Measurements from ENCODE around the gene KRTAP19-8.

Gene KRTAP19-8

DNA sequence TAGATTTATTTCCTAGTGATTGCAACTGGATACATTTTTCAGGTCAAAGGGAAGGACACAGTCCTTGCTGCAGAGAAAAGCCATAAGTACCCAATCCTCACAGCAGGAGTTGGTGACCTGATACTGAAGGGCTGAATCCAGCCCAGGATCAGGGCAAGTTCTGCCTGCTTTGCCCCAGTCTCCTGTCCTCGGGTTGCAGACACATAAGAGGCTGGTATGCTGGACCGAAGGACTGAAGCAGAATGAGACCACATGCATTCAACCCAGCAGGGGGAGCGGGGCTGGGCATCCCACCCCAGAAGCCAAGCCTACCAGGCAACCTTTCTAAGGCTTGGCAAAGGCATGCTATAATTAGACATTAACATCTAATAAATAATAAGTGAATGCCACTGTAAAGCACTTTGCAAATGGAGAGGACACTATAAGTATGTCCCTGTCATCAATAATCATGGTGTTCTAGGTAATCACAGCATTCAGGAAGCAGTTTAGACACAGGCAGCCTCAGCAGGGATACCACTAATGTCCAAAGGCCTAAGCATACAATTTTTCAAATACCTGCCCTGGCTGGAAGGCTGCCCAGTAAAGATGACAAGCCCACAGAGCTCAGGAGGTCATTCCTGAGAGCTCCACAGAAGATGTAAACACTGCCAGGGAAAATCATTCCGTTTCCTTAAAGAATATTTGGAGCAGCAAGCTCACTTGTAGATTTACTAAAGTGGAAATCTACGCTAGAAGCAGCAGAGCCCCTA lies 47.6 kb downstream of the KRTAP19-8 start:
- H3K9me3 ChIP-seq (ENCODE audit: control insufficient read depth, low read length) = no peaks in the 10 kb centered on the region
- no peak for DNase-seq
- no peaks in the 10 kb centered on the region for H3K79me1 ChIP-seq (replicated peaks; ENCODE audit: low read length, poor library complexity, severe bottlenecking)
- no peak overlapping the region for H3K18ac ChIP-seq (ENCODE audit: low read depth in 1 of 2, low read length in 2 of 2)
- H3K4ac ChIP-seq (ENCODE audit: low read depth in 1 of 2, low read length in 2 of 2) = no peak overlapping the region
- H2BK120ac ChIP-seq (ENCODE audit: low read depth, low read length) = no peak overlapping the region
- H3K36me3 ChIP-seq (ENCODE audit: control insufficient read depth in 1 of 2, insufficient read depth in 2 of 2, low read depth in 1 of 2, low read length in 2 of 2) = no peaks in the 10 kb centered on the region
- H3K27me3 ChIP-seq (ENCODE audit: control insufficient read depth in 1 of 2, insufficient read depth in 1 of 2, low read length in 2 of 2) = no peaks in the 10 kb centered on the region
- no peak overlapping the region for H4K91ac ChIP-seq (ENCODE audit: low read length)
- H3K27ac ChIP-seq (ENCODE audit: low read length, poor library complexity, severe bottlenecking) = no peak overlapping the region
- H2BK15ac ChIP-seq (ENCODE audit: low read depth, poor library complexity, severe bottlenecking) = no peak overlapping the region
- no peak overlapping the region for H2BK12ac ChIP-seq (ENCODE audit: low read length in 2 of 2)
- no peak overlapping the region for H2BK5ac ChIP-seq (ENCODE audit: low read depth, low read length, poor library complexity, severe bottlenecking)
- H3K4me3 ChIP-seq (ENCODE audit: insufficient read depth in 1 of 2, low read depth in 1 of 2, low read length in 2 of 2) = no peak overlapping the region
- no peak overlapping the region for H3K4me2 ChIP-seq (ENCODE audit: low read length, poor library complexity, severe bottlenecking)
- no peaks in the 10 kb centered on the region for H3K4me1 ChIP-seq (ENCODE audit: control insufficient read depth, insufficient read depth, low read depth, low read length)
- H2AK5ac ChIP-seq (ENCODE audit: low read length, severe bottlenecking) = no peak overlapping the region
- no peak overlapping the region for H2AFZ ChIP-seq (ENCODE audit: low read depth, low read length)
- no peak overlapping the region for H3K23ac ChIP-seq (ENCODE audit: low read length in 2 of 2)
- H3K9ac ChIP-seq (ENCODE audit: low read length) = no peak overlapping the region
- H4K8ac ChIP-seq (ENCODE audit: low read length) = no peak overlapping the region
- WGBS = 50% methylated on average over 3 of the region's 5 CpGs
- H3K14ac ChIP-seq (ENCODE audit: low read length in 2 of 2) = no peak overlapping the region

DNA sequence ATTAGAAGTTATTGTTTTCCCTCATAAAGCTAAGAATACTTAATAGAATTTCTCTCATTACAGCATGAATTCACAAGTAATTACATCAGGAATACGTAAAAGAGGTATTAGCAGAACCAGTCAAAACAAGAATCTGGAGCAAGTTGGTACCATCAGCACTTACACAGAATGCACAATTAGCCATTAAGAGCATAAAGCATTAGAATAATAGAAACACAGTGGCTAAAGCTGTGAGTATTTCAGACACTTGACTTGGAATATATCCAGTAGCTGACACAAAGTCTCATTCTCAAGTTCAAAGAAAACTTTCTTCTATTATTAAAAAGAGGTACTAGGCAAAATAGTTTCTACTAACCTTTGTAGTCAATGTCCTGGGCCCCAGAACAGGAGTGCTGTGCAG lies 49.6 kb downstream of the KRTAP19-8 start:
- H3K4ac ChIP-seq (ENCODE audit: low read depth in 1 of 2, low read length in 2 of 2) = no peak overlapping the region
- H3K4me2 ChIP-seq (ENCODE audit: low read length, poor library complexity, severe bottlenecking) = no peak overlapping the region
- H3K18ac ChIP-seq (ENCODE audit: low read depth in 1 of 2, low read length in 2 of 2) = no peak overlapping the region
- no peak overlapping the region for H2BK120ac ChIP-seq (ENCODE audit: low read depth, low read length)
- no peaks in the 10 kb centered on the region for H3K36me3 ChIP-seq (ENCODE audit: control insufficient read depth in 1 of 2, insufficient read depth in 2 of 2, low read depth in 1 of 2, low read length in 2 of 2)
- H3K4me1 ChIP-seq (ENCODE audit: control insufficient read depth, insufficient read depth, low read depth, low read length) = no peaks in the 10 kb centered on the region
- H4K91ac ChIP-seq (ENCODE audit: low read length) = no peak overlapping the region
- H3K9ac ChIP-seq (ENCODE audit: low read length) = no peak overlapping the region
- DNase-seq = no peak
- no peaks in the 10 kb centered on the region for H3K9me3 ChIP-seq (ENCODE audit: control insufficient read depth, low read length)
- no peak overlapping the region for H3K27ac ChIP-seq (ENCODE audit: low read length, poor library complexity, severe bottlenecking)
- 100% methylated on average over 1 of the region's 1 CpG for WGBS
- no peak overlapping the region for H2BK12ac ChIP-seq (ENCODE audit: low read length in 2 of 2)
- no peak overlapping the region for H2AFZ ChIP-seq (ENCODE audit: low read depth, low read length)
- no peak overlapping the region for H2BK15ac ChIP-seq (ENCODE audit: low read depth, poor library complexity, severe bottlenecking)
- no peaks in the 10 kb centered on the region for H3K79me1 ChIP-seq (replicated peaks; ENCODE audit: low read length, poor library complexity, severe bottlenecking)
- no peaks in the 10 kb centered on the region for H3K27me3 ChIP-seq (ENCODE audit: control insufficient read depth in 1 of 2, insufficient read depth in 1 of 2, low read length in 2 of 2)
- no peak overlapping the region for H3K4me3 ChIP-seq (ENCODE audit: insufficient read depth in 1 of 2, low read depth in 1 of 2, low read length in 2 of 2)
- no peak overlapping the region for H3K14ac ChIP-seq (ENCODE audit: low read length in 2 of 2)
- no peak overlapping the region for H2BK5ac ChIP-seq (ENCODE audit: low read depth, low read length, poor library complexity, severe bottlenecking)
- no peak overlapping the region for H2AK5ac ChIP-seq (ENCODE audit: low read length, severe bottlenecking)
- H4K8ac ChIP-seq (ENCODE audit: low read length) = no peak overlapping the region
- no peak overlapping the region for H3K23ac ChIP-seq (ENCODE audit: low read length in 2 of 2)

Measured in mesenchymal stem cell (in vitro differentiated cells and primary cell).